OCI-LY7 (cell line): Measurements from ENCODE around the gene KRTAP10-3.

Source experiments
- EZH2phosphoT487 ChIP-seq: fragments of 200-600 bp; sonication (generic); IDR thresholded peaks from 2 replicates; pipeline ENCODE4 v1.6.1; 2018; ENCODE audit warnings: low read depth, borderline replicate concordance, mild to moderate bottlenecking, mixed run types, antibody characterized with exemption, low read length, moderate library complexity, mixed read lengths
- TF ChIP-seq, protein P1 (sequence below): fragments of 200-600 bp; sonication (generic); conservative IDR thresholded peaks from 2 replicates; pipeline ENCODE4 v1.5.1; 2014; ENCODE audit warnings: mild to moderate bottlenecking, antibody characterized with exemption, low read length, moderate library complexity, mixed read lengths

DNA sequence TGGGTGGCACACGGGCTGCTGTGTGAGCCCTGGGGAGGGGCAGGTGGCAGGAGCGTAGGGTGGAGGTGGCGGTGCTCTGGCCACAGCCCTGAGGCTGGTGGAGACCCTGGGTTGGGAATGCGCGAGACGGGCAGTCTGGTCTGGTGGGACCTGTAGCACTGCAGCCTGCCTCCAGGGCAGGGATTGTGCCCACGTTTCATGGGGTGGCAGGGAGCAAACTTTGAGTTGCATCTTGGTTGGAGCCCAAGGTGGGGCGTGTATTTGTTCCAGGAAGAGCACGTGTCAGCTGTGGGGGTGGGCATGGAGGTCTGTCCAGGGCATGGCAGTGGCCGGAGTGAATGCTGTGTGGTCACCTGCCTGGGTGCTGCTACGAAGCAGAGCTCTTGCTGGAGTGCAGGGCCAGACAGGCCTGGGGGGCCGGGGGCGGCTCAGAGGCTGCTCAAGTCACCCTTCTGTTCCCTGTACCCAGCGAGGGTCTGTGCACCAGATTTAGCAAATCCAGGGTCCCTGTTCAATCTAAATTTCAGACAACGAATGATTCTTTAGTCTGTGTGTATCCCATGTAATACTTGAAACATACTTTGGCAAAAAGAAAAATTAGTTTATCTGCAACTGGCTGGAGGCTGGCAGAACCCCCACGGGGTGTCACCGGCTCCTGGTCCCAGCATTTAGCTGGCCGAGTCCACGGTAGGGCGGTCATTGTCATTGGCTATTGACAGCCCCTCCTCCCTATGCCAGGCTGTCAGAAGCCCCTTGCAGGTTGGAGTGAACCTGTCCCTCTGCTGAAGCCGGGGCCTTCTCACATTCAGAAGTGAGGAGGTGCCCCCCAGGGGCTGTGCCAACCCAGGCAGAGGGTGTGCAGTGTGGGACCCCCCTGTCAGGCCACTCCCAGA lies 45.9 kb downstream of the KRTAP10-3 start:
- TF ChIP-seq, protein P1, sequence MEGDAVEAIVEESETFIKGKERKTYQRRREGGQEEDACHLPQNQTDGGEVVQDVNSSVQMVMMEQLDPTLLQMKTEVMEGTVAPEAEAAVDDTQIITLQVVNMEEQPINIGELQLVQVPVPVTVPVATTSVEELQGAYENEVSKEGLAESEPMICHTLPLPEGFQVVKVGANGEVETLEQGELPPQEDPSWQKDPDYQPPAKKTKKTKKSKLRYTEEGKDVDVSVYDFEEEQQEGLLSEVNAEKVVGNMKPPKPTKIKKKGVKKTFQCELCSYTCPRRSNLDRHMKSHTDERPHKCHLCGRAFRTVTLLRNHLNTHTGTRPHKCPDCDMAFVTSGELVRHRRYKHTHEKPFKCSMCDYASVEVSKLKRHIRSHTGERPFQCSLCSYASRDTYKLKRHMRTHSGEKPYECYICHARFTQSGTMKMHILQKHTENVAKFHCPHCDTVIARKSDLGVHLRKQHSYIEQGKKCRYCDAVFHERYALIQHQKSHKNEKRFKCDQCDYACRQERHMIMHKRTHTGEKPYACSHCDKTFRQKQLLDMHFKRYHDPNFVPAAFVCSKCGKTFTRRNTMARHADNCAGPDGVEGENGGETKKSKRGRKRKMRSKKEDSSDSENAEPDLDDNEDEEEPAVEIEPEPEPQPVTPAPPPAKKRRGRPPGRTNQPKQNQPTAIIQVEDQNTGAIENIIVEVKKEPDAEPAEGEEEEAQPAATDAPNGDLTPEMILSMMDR: no peak
- no peak for TF ChIP-seq EZH2phosphoT487
